A549 (cell line): ENCODE data around the gene PTPRG.

Source experiments
- JUNB ChIP-seq: fragments of >200 bp; sonication (Bioruptor Twin); formaldehyde crosslinking; IDR thresholded peaks from 2 replicates; pipeline ENCODE4 v1.6.1; 2016
- POLR2A ChIP-seq: IDR thresholded peaks from 2 replicates; pipeline ENCODE4 v1.6.1; 2012; ENCODE audit warnings: mild to moderate bottlenecking, low read length
- TF ChIP-seq, protein P1 (sequence below): IDR thresholded peaks from 2 replicates; pipeline ENCODE4 v1.6.1; 2012
- TF ChIP-seq, protein P2 (sequence below): fragments of >200 bp; sonication (Bioruptor Twin); formaldehyde crosslinking; IDR thresholded peaks from 3 replicates; pipeline ENCODE4 v1.5.1; 2016

DNA sequence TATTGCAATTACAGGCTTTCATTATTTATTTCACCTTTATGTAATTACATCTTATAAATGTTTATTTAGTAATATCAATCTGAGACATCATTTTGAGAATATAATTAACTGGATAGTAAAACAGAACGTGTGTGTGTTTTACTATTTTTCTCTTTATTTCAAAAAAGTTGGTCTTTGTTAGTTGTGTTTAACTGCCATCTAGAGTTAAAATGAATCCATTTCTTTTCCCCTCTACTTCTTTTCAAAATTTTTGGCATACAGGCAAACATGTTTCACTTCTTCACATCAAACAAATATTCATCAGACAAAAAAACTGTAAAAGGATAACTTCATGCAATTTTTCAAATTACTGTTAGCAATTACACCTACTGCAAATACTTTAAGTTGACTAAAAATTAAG, 750.8 kb downstream of the PTPRG start:
- TF ChIP-seq JUNB: no peak
- TF ChIP-seq, protein P1, sequence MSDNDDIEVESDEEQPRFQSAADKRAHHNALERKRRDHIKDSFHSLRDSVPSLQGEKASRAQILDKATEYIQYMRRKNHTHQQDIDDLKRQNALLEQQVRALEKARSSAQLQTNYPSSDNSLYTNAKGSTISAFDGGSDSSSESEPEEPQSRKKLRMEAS: no peak
- TF ChIP-seq, protein P2, sequence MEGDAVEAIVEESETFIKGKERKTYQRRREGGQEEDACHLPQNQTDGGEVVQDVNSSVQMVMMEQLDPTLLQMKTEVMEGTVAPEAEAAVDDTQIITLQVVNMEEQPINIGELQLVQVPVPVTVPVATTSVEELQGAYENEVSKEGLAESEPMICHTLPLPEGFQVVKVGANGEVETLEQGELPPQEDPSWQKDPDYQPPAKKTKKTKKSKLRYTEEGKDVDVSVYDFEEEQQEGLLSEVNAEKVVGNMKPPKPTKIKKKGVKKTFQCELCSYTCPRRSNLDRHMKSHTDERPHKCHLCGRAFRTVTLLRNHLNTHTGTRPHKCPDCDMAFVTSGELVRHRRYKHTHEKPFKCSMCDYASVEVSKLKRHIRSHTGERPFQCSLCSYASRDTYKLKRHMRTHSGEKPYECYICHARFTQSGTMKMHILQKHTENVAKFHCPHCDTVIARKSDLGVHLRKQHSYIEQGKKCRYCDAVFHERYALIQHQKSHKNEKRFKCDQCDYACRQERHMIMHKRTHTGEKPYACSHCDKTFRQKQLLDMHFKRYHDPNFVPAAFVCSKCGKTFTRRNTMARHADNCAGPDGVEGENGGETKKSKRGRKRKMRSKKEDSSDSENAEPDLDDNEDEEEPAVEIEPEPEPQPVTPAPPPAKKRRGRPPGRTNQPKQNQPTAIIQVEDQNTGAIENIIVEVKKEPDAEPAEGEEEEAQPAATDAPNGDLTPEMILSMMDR: no peak
- TF ChIP-seq POLR2A: no peak
